Non-pigmented ciliary epithelial cell (primary cell): ENCODE data around the gene ERBB4.

Source experiments
- DNase-seq: peaks from one replicate; pipeline ENCODE4 v3.0.0-alpha.2; 2010; ENCODE audit warnings: low read depth

The ERBB4 gene

DNA sequence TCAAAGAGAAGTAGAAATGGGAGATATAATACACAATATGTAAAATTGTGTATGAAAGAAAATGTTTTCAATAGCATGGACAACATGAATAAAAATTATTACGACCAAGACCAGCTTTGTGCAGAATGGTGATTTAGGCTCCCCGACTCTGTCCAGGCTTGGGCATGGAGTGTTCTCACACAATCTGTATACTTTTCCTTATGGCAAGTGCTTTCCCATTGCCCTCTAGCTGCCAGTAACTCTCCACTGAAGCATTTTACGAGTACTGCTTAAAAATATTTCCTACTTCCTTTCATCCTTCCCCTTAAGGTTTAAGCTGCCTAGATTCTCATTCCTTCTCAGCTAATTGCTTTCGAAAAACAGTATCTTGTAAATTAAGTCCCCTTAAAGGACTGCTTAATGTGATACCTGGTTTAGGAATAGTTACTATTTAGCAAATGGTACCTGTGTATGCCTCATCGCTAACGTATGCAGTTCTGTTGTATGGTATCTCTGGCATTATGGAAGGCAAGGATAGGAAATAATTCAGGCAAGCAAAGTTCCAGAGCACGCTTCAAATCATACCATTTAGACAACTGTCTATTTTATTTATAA, 714.6 kb downstream of the ERBB4 start:
- DNase-seq, result no peak

DNA sequence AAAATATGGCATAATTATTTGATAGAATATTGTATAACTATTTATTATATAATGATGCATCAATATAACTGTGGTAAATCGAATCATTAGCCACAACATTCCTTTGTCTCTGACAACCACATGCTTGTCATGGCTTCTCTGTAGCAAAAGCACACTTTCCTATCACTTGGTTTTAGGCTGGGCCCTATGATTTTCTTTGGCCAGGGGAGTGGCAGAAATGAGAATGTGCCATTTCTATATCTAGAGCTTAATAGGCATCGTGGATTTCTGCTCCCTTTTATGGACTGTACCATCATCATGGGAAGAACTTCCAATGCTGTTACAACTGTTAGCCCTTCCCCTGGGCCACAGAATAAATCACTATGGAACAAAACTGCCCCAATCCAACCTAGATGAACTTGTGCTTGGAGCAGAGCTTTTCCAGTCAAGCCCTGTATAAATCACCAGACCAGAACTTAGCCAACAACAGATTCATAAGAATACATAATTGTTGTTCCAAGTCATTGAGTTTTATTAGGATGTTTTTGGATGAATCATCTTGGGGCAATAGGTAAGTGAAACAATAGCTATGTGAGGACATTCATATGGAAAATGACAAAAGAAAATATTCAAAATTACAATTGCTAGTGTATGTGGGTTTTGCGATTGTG, 715.8 kb downstream of the ERBB4 start:
- no peak for DNase-seq

- DNase-seq, result no peak
Measured at GRCh38 chr2:211816754-211817153, 721.8 kb downstream of the ERBB4 start.

- DNase-seq, result no peak
Measured at GRCh38 chr2:211812587-211812986, 726.0 kb downstream of the ERBB4 start.

DNA sequence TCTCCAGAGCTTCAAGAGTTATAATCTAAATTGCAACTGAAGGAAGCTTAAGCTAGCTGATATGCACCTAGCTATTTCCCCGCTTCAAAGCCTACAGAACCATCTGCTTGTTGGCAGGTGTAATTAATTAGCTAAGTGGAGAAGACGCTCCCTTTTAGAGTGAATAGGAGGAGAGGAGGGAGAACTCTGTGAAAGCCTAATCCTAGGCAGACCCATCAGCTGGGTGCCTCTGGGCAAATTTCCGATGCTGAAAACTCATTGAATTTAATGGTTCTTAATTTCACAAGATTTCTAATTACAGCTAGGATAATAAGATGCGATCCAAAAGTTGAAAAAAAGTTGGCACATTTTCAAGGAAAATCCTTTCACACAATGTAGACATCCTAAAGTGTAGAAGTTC, 735.9 kb downstream of the ERBB4 start:
- DNase-seq, result no peak

GRCh38 chr2:211800001-211800400, 738.6 kb downstream of the ERBB4 start:
- no peak for DNase-seq

DNA sequence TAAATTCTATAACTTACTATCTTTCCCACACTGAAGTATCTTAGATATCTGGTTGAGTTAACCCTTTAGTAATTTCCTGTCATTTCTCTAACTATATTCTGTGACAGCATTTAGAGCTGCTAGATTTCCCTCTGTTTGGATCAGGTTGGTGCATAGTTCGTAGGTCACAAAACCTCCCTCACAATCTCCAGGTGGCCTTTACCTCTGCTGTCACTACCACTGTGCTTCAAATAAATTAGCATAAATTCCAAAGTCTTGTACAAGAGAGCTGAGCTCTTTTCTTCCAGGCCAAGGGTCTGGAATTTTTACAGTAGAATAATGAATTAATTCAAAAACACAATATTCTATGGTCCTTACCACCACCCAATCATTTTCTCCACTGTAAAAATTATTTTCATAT, 739.7 kb downstream of the ERBB4 start:
- DNase-seq, result no peak

- DNase-seq, result no peak
Measured at GRCh38 chr2:211793690-211794089, 744.9 kb downstream of the ERBB4 start.

DNA sequence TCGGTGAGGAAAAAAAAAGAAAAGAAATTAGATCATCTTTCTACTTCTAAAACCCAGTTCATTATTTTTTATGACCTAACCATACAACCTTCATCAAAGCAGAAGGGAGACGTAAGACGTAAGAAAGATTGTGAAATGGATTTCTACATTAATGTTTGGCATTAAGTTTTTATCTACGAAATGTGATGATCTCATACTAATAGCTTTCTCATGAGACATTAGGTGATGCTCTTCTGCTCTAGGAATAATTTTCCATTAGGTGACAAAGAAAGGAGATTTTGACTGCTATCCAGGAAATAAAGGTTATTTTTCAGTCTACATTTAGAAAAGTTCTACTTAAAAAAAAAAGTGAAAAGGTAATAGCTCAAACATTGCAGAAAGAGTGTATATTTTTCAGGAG, 748.6 kb downstream of the ERBB4 start:
- DNase-seq, result no peak

DNA sequence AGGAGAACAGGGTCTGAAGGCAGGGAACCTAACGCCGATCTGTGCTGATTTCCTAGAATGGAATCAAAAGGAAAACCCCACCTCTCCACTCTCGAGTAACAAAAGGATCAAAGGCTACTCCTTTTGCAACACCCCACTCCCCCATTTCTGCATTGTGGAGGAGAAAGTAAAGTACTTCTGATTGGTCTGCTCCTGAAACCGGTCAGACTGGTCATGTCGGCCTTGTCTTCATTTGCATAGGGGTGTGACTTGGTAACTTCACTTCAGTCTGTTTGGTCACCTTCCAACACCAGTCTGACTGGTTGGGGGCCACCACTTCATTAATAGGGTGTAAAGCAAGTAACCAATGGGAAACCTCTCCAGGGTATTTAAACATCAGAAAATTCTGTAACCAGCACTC, 771.9 kb downstream of the ERBB4 start:
- no peak for DNase-seq

DNA sequence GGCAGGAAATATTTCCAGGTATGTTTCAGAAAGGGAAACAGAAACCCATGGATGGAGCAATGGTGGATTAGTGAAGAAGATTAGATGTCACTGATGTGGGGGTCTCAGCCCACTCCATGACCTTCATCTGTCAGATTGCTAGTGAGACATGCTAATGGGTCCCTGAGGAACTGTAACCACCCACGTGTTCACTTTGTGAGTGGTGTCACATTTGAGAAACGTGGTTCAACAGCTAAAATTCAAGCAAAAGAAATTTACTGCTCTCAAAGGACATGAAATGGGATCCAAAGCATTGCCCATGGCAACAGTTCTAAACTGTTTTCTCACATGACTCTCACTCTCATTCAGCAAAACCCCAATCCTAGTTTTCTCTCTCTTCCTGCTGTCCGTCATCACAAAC, 776.1 kb downstream of the ERBB4 start:
- no peak for DNase-seq

DNA sequence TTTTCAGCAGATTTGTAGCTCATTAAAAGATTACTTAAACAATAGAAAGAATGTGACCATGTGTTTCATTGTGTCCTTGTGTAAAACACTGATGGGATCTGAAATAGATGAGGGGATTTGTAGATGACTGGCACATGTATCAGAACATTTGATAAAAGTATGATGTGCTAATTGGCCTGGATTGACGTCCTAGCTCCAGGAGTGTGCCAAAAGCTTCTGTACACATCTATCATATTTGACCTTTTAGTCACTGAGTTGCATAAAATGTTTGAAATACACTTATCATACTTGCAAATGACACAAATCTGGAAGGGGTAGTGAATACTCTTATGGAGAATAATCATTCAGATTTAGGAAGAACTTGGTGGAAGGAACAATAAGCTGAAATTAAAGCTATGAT, 778.5 kb downstream of the ERBB4 start:
- DNase-seq, result no peak

GRCh38 chr2:211756266-211756665, 782.3 kb downstream of the ERBB4 start:
- DNase-seq, result no peak

- DNase-seq, result no peak
Measured at GRCh38 chr2:211755187-211755586, 783.4 kb downstream of the ERBB4 start.

DNA sequence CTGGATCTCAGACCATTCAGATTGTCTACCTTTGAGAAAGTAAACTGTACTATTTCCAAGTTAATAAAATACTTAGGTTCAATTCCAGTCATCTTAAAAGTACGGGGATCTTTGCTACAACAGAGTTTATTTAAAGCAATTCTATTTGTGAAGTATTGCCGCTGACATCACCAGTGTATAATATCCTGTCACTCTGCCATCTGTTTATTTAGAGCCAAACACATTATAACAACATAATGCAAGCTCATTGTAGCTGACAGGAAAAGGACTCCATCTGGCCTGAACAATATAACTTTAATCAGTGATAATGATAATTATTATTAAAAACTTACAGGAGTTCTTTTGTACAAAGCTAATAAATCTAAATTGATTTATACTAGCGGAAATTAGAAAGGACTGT, 786.8 kb downstream of the ERBB4 start:
- DNase-seq, result no peak

DNA sequence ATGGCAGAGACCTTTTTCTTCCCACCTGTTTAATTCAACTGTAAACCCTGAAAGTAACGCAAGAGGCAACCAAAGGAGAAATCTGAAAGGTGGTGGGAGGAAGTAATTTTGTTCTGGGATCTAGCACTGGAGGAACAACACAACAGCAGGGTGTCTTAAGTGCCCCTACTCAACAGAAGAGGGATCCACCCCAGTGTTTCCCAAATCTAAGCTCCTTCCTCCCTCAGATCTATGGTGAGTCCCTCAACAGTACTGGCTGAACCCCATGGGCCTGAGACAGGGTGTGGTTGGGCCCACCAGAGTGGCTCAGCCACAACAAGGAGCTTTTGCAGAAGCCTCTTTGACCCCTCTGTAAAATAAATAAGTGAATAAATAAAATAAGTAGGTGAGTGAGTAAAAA, 790.3 kb downstream of the ERBB4 start:
- DNase-seq, result no peak

- DNase-seq, result peak; percentile 41
Measured at GRCh38 chr2:211745295-211746097, 793.1 kb downstream of the ERBB4 start.

DNA sequence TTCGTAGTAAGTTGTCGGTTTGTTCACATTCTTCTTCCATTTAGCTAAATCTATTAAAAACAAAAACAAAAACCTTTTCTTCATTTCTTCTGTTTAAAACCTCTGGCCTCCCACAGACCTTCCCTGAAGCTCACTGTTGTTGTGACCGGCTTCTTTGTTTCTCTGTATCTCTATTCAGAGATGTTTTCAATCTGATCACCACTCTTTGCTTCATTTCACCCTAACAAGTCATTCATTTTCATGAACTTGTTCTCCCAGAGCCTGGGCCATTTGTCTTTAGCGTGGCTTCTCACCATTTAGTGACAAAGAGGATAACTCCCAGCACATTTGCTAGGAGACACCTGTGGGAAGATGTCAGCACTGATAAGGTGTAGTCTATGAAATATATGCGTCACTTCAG, 794.2 kb downstream of the ERBB4 start:
- DNase-seq, result no peak

DNA sequence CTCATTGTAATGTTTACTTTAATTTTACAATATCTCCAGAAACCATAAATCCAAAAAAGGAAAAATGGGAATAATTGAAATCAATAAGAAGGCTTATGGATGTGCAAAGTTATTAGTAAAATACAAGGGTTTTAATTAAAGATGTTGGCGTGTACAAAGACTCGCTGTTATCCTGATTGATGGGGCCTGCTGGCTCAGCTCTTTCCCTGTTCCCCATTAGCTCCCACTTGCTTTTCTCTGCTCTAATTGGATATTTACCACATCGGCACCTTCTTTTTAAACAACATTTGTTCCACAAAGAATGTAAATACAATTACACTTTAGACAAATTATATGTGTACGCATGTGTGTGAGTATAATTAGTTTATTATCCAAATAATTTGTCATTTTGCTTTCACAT, 796.6 kb downstream of the ERBB4 start:
- no peak for DNase-seq

- peak; percentile 14 for DNase-seq
Measured at GRCh38 chr2:211737282-211737681, 801.3 kb downstream of the ERBB4 start.

DNA sequence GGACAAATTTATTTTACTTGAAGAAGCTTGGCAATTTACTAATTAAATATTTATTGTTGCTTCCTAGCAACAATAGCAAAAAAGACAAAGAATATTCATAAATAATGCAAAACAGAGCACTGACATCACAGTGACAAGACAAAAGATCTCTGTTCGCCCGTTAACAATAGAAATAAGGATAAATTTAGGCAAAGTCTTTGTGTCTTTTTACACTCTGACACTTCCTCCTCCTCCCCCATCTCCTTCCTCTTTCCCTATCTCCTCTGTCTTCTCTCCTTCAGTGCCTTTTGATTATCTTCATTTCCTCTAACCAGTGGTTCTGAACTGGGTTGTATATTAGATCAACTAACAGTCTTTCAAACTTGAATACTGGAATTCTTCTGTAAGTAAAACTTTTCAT, 808.4 kb downstream of the ERBB4 start:
- DNase-seq, result no peak

GRCh38 chr2:211729433-211729832, 809.2 kb downstream of the ERBB4 start:
- no peak for DNase-seq

DNA sequence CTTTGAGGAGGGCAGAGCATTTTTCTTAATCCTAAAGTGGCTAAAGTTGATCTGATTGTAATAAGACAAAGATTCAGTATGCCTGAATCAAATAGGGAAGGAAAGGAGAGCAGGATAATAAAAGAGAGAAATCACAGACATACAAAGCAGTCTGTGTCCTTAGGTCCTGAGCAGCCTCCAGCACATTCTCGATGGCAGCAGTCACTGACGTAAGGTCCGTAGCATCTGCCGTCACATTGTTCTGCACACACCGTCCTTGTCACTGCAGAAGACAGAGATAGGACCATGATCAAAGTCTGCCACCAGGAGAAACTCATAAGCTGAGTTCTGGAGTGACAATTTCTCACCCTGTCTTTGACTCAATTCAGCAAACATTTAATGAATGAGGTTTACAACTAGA, 813.7 kb downstream of the ERBB4 start:
- DNase-seq, result no peak

DNA sequence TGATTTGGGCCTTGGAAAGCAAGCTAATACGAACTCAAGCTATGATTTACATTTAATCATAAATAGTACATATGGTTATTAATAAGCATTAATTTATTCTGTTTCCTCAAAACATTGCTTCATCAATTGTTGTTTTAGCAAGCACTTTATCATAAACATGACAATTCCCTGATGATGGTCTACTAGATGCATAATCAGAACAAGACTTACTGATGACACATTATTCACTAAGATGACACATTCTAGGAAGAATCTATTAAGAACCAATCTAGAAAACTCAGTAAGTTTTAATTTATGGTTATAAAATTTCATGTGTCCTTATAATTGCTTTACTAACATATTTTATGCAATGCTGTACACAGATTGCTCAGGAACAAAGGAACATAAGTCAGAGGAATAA, 815.2 kb downstream of the ERBB4 start:
- DNase-seq, result no peak
